Naive thymus-derived CD8-positive, alpha-beta T cell (primary cell): ENCODE data around the gene MRO. TPM values are rescaled to one million over a fixed set of nuclear protein-coding genes. Genes with fewer than 3 reads are reported as not detected.

Source experiments
- ATAC-seq, 2 donors: fragments of 150-1000 bp; cut with Tn5 transposase in 1 of 2; sonication (Bioruptor Pico), chemical (Tn5 transposase) in 1 of 2; 1 replicate in 1 of 2; 2 replicates in 1 of 2; pipeline ENCODE4 v1.10.0; 2021; ENCODE audit warnings: mild to moderate bottlenecking in 2 of 2, moderate library complexity in 2 of 2
- POLR2A ChIA-PET: fragments of 350-600 bp; sonication (Branson Sonifier 250); formaldehyde crosslinking; loops from one replicate; lab custom pipeline; 2021; ENCODE audit warnings: antibody characterized with exemption; lab: Charles Lee
- DNase-seq, 10 donors: peaks; one replicate each; pipeline versions ENCODE4 v3.0.0 to v3.0.0-alpha.2; 2020 to 2022
- H3K27ac Mint-ChIP-seq, 10 donors: one replicate each; pipeline ENCODE4 v1.8.0; 2020 to 2022; ENCODE audit warnings: mild to moderate bottlenecking in 10 of 10, mixed read lengths in 10 of 10, moderate library complexity in 4 of 10, inconsistent platforms in 1 of 10
- H3K27me3 Mint-ChIP-seq, 5 donors: one replicate each; pipeline ENCODE4 v1.8.0; 2021 to 2022; ENCODE audit warnings: mixed read lengths in 5 of 5
- H3K36me3 Mint-ChIP-seq, 3 donors: one replicate each; pipeline ENCODE4 v1.8.0; 2020 to 2022; ENCODE audit warnings: mixed read lengths in 3 of 3, mild to moderate bottlenecking in 2 of 3, inconsistent platforms in 1 of 3
- H3K4me1 Mint-ChIP-seq, 4 donors: one replicate each; pipeline ENCODE4 v1.8.0; 2021 to 2022; ENCODE audit warnings: mixed read lengths in 4 of 4
- H3K4me3 Mint-ChIP-seq, 10 donors: one replicate each; pipeline ENCODE4 v1.8.0; 2020 to 2022; ENCODE audit warnings: mild to moderate bottlenecking in 10 of 10, mixed read lengths in 10 of 10, moderate library complexity in 6 of 10, inconsistent platforms in 1 of 10
- H3K9me3 Mint-ChIP-seq, 9 donors: one replicate each; pipeline ENCODE4 v1.8.0; 2020 to 2022; ENCODE audit warnings: mixed read lengths in 9 of 9, mild to moderate bottlenecking in 3 of 9, inconsistent platforms in 1 of 9, moderate library complexity in 1 of 9
- polyA plus RNA-seq, 3 donors: library from polyadenylated mRNA; unstranded; fragments of 300-500 nt; fragmentation: Illumina TruSeq; gene quantifications; one replicate each; pipeline ENCODE4 v1.2.3, GENCODE V29; 2021
- total RNA-seq, 8 experiments: library from RNA in 2 of 8; stranded (reverse) in 2 of 8; gene quantifications; one replicate each; pipeline ENCODE4 v1.2.3 and lab custom pipeline; 2021 to 2026

The MRO gene
- total and polyA plus RNA-seq, 5 experiments from 2014 or later = not detected

GRCh38 chr18:50748243-50749229 is 71.3 kb downstream of the MRO start:
- Mint-ChIP-seq H3K4me1 (no peaks in the 10 kb centered on the region), H3K4me3 (no peak overlapping the region), H3K27me3 (peaks cover 9 to 72% (median 31%) of the 10 kb centered on the region in 5 donors), H3K9me3 (peaks cover 0 to 8% (median 0%) of the 10 kb centered on the region in 9 donors), H3K27ac (no peak overlapping the region), H3K36me3 (no peaks in the 10 kb centered on the region)
- POLR2A ChIA-PET = no interaction called here
- ATAC-seq (no peak), DNase-seq (no peak)

GRCh38 chr18:50747849-50748242 is 72.0 kb downstream of the MRO start:
- no peak for DNase-seq
- Mint-ChIP-seq H3K4me1 (no peaks in the 10 kb centered on the region), H3K4me3 (no peak overlapping the region), H3K27ac (no peak overlapping the region), H3K9me3 (peaks cover 0 to 8% (median 0%) of the 10 kb centered on the region in 9 donors), H3K36me3 (no peaks in the 10 kb centered on the region), H3K27me3 (peaks cover 9 to 73% (median 28%) of the 10 kb centered on the region in 5 donors)
- POLR2A ChIA-PET = no interaction called here
- no peak for ATAC-seq

- H3K9me3 Mint-ChIP-seq = peaks cover 0 to 4% (median 0%) of the 10 kb centered on the region in 9 donors
- DNase-seq (no peak), ATAC-seq (no peak)
- peaks cover 5 to 56% (median 20%) of the 10 kb centered on the region in 5 donors for H3K27me3 Mint-ChIP-seq
- POLR2A ChIA-PET = no interaction called here
- H3K4me3 Mint-ChIP-seq = no peak overlapping the region
- H3K4me1 Mint-ChIP-seq = no peaks in the 10 kb centered on the region
- H3K27ac Mint-ChIP-seq = no peak overlapping the region
- H3K36me3 Mint-ChIP-seq = no peaks in the 10 kb centered on the region
Measured at GRCh38 chr18:50745945-50746344, 73.9 kb downstream of the MRO start.

Other genes with a start within 250 kb of the MRO start
- 10 to 100 TPM; 38.1 to 44.5 TPM for gene ME2, start 59.1 kb upstream of the MRO start, total RNA-seq
- gene ME2, start 59.1 kb upstream of the MRO start, polyA plus RNA-seq = 10 to 100 TPM; 39.0 to 52.3 (median 42.0) TPM
- gene ELAC1, start 148.0 kb upstream of the MRO start, total RNA-seq = 10 to 100 TPM; 14.3 to 17.9 TPM
- 10 to 100 TPM; 12.6 to 19.9 (median 15.0) TPM for gene ELAC1, start 148.0 kb upstream of the MRO start, polyA plus RNA-seq
- gene SMAD4, start 210.2 kb upstream of the MRO start, total RNA-seq = 100 to 1,000 TPM; 156 to 169 TPM
- gene SMAD4, start 210.2 kb upstream of the MRO start, polyA plus RNA-seq = 10 to 100 TPM; 46.0 to 69.2 (median 48.6) TPM